NCI-H2196 treated with DMSO at 0.1 percent for 48 hours (cell line): ENCODE data around the gene HECW1.
"Not testable (repeated sequence)": the region's sequence is repeated elsewhere in the genome, so short reads cannot be mapped to it uniquely, and the experiment has no call there.

ENCODE experiments used
- DNase-seq: peaks from one replicate; lab custom pipeline; 2025; ENCODE audit not compliant: unreplicated experiment; lab: John Stamatoyannopoulos, UW

Gene HECW1

GRCh38 chr7:43112459-43112940, at the start of gene HECW1:
TSS of gene HECW1 (plus strand) at chr7:43112647. CDS start at chr7:43243906, 131,259 bp downstream.
- DNase-seq, result no peak

- DNase-seq, result no peak
These were observed 40.8 kb upstream of the HECW1 start for GRCh38 chr7:43071604-43072003.

GRCh38 chr7:43072530-43072929, 39.9 kb upstream of the HECW1 start:
- no peak for DNase-seq

- not testable (repeated sequence) for DNase-seq
These were observed 38.6 kb upstream of the HECW1 start for GRCh38 chr7:43073811-43074210.

GRCh38 chr7:43076189-43076605, 36.2 kb upstream of the HECW1 start:
- no peak for DNase-seq

GRCh38 chr7:43076606-43077005, 35.8 kb upstream of the HECW1 start:
- DNase-seq, result no peak

GRCh38 chr7:43077285-43077684, 35.2 kb upstream of the HECW1 start:
- no peak for DNase-seq

- DNase-seq, result no peak
These were observed 34.6 kb upstream of the HECW1 start for GRCh38 chr7:43077732-43078391.

- DNase-seq, result no peak
These were observed 33.7 kb upstream of the HECW1 start for GRCh38 chr7:43078794-43079193.

GRCh38 chr7:43081603-43082002, 30.8 kb upstream of the HECW1 start:
- no peak for DNase-seq

GRCh38 chr7:43083106-43083505, 29.3 kb upstream of the HECW1 start:
- no peak for DNase-seq

GRCh38 chr7:43085017-43085416, 27.4 kb upstream of the HECW1 start:
- no peak for DNase-seq

GRCh38 chr7:43085992-43086391, 26.5 kb upstream of the HECW1 start:
- DNase-seq, result no peak

GRCh38 chr7:43092819-43093218, 19.6 kb upstream of the HECW1 start:
- DNase-seq, result no peak

GRCh38 chr7:43096875-43097274, 15.6 kb upstream of the HECW1 start:
- DNase-seq, result no peak

- DNase-seq, result no peak
These were observed 12.7 kb upstream of the HECW1 start for GRCh38 chr7:43099750-43100149.

- no peak for DNase-seq
These were observed 7.5 kb upstream of the HECW1 start for GRCh38 chr7:43104874-43105520.

GRCh38 chr7:43105521-43106120, 6.8 kb upstream of the HECW1 start:
- DNase-seq, result no peak

- DNase-seq, result no peak
These were observed 4.0 kb upstream of the HECW1 start for GRCh38 chr7:43108255-43109011.

- DNase-seq, result no peak
These were observed 1.5 kb upstream of the HECW1 start for GRCh38 chr7:43110791-43111535.
